ENCODE data around the gene CBLB.

GRCh38 chr3:105647047-105647446, 221.8 kb downstream of the CBLB start:
- TF ChIP-seq RAD21 (IDR thresholded peaks at IDR 0.05) (no peak), MAX (IDR thresholded peaks at IDR 0.05) (no peak), CTCF (IDR thresholded peaks at IDR 0.05; ENCODE audit: low read depth, low read length, missing input control) (no peak), ATF3 (IDR thresholded peaks at IDR 0.05) (no peak), EGR1 (IDR thresholded peaks at IDR 0.05; ENCODE audit: low read depth in 2 of 2) (no peak), TAF1 (conservative IDR thresholded peaks at IDR 0.05) (no peak), YY1 (IDR thresholded peaks at IDR 0.05) (no peak), GABPA (IDR thresholded peaks at IDR 0.05 in 1 of 2, conservative IDR thresholded peaks at IDR 0.05 in 1 of 2) (no peak), NR2F2 (IDR thresholded peaks at IDR 0.05) (no peak), HNF4A (conservative IDR thresholded peaks at IDR 0.05) (no peak), ZBTB33 (IDR thresholded peaks at IDR 0.05) (no peak), JUND (IDR thresholded peaks at IDR 0.05) (no peak), FOXA1 (IDR thresholded peaks at IDR 0.05) (no peak), REST (IDR thresholded peaks at IDR 0.05) (no peak)
